AG09319 (cell line): ENCODE measurements around the gene GFY.

Experiments used
- DNase-seq: peaks from one replicate; pipeline ENCODE4 v3.0.0-alpha.2; 2010; ENCODE audit warnings: low read depth; ENCODE audit errors: extremely low read depth
- TF ChIP-seq, protein P1 (sequence below): IDR thresholded peaks from 2 replicates; pipeline ENCODE4 v1.5.1; 2011; ENCODE audit warnings: low read depth, mild to moderate bottlenecking, inconsistent platforms, low read length, moderate library complexity

The GFY gene

DNA sequence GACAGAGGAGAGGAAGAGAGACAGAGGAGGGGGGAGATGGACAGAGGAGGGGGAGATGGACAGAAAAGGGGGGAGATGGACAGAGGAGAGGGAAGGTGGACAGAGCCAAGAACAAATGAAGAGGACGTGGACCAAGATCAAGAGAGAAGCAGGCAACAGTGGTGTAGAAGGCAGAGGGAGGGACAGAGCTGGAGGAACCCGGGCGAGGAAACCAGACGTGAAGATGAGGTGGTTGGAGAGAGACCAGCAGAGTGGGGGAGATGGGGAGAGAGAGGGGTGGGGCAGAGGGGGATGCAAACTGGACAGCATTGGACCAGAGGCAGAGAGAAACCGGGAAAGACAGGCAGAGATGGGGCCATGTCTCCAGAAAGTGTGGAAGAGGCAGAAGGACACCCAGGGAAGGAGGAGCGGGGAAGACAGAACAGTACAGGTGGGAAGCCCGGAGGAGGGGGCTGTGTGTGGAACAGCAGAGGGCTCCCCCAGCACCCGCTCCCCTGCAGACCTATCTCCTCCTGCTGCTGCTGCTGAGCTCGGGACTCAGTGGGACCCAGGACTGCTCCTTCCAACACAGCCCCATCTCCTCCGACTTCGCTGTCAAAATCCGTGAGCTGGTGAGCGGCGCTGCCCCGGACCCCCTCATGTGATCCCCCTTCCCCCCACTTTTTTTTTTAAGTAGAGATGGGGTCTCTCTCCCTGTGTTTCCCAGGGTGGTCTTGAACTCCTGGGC lies 50.2 kb downstream of the GFY start:
- no peak for DNase-seq
- TF ChIP-seq, protein P1, sequence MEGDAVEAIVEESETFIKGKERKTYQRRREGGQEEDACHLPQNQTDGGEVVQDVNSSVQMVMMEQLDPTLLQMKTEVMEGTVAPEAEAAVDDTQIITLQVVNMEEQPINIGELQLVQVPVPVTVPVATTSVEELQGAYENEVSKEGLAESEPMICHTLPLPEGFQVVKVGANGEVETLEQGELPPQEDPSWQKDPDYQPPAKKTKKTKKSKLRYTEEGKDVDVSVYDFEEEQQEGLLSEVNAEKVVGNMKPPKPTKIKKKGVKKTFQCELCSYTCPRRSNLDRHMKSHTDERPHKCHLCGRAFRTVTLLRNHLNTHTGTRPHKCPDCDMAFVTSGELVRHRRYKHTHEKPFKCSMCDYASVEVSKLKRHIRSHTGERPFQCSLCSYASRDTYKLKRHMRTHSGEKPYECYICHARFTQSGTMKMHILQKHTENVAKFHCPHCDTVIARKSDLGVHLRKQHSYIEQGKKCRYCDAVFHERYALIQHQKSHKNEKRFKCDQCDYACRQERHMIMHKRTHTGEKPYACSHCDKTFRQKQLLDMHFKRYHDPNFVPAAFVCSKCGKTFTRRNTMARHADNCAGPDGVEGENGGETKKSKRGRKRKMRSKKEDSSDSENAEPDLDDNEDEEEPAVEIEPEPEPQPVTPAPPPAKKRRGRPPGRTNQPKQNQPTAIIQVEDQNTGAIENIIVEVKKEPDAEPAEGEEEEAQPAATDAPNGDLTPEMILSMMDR: no peak

DNA sequence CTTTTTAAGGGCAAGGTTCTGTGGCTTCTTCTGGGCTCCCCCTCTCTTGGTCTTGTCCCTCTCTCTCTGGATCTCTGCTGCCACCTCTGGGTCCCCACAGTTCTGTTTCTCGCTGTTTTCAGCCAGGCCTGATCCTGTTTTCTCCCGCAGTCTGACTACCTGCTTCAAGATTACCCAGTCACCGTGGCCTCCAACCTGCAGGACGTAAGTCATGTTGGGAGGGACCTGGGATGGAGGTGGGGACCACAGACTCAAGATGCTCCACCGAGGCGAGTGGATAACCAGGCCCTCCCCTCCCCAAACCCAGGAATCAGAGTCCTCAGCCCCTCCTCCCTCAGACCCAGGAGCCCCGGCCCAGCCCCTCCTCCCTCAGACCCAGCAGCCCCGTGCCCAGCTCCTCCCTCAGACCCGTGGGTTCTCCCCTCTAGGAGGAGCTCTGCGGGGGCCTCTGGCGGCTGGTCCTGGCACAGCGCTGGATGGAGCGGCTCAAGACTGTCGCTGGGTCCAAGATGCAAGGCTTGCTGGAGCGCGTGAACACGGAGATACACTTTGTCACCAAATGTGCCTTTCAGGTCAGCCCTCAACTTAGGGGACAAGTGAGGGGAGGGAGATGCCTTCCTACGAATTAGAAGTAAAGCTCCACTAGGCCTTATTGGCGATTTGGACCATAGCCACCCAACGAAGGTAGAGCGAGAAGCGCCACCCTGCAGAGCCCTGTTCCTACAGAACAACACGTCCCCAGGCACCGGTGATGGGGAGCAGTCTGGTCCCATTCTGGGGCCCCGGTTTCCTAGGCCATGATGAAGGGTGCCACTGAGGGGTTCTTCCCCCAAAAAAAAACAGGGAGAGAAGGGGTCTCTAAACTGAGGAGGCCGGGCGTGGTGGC lies 51.0 kb downstream of the GFY start:
- DNase-seq: no peak
- TF ChIP-seq, protein P1: peak; percentile 64
